ENCODE data around the gene KIF3C.
"Not testable (repeated sequence)": the region's sequence is repeated elsewhere in the genome, so short reads cannot be mapped to it uniquely, and the experiment has no call there.

The KIF3C gene

GRCh38 chr2:25982273-25982967, at the start of gene KIF3C:
Gene KIF3C, minus strand, starts transcription at chr2:25982497. Its CDS starts 580 bp downstream, at chr2:25981917.
- peak; percentile 42 for DNase-seq (ENCODE audit: low read depth)

- DNase-seq (ENCODE audit: low read depth): not testable (repeated sequence)
Observed at GRCh38 chr2:26028083-26028482, 45.8 kb upstream of the KIF3C start.

DNA sequence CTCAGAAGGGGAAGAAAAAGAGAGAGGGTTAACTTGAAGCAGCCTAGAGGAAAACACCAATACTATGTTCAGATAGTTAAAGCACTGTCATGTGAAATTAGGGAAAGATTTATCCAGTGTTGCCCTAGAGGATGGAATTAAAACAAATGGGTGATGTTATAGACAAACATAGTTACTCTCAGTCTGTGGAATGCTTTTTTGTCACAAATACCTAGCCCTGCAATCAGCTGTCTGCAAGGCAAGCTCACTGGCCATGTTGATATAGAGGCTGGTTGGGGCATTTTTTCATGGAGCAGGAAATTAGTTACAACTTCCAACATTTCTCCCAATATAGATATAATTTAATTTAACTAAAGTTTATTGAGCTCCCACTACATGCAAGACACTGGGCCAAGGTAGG, 43.2 kb upstream of the KIF3C start:
- no peak for DNase-seq (ENCODE audit: low read depth)

DNA sequence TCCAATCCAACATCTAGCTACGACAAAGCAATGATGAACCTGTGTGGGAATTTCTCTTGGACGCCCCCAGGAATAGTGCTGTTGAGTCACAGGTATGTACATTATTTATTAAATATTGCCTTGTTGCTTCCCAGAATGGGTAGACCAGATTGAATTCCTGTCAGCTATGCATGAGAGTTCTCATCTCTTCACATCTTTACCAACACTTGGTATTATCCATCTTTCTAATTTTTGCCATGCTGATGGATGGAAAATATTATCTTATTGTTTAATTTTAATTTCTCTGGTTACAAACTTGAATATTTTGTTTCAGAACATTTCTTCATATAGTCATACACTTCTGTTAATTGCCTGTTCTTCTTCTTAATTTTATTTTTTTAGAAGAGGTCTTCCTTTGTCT, 42.0 kb upstream of the KIF3C start:
- DNase-seq (ENCODE audit: low read depth): no peak

DNA sequence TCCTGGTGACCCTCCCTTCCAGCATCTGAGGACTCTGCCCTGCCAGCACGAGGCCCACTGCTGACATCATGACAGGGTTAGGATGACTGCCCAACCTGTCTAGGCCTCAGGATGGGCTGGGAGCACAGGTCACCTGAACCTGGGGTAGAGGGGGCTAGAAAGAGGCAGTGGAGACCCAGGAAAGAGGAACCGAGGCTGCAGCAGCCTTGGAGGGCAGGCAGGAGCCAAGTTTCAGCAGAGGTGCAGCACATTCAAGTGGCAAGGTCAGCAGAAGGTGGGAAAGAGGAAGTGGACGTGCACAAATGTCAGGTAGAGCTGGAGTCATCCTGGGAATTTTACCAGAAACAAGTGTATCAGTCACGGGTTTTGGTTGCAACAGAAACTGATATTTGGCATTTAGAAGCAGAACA, 37.9 kb upstream of the KIF3C start:
- no peak for DNase-seq (ENCODE audit: low read depth)

DNA sequence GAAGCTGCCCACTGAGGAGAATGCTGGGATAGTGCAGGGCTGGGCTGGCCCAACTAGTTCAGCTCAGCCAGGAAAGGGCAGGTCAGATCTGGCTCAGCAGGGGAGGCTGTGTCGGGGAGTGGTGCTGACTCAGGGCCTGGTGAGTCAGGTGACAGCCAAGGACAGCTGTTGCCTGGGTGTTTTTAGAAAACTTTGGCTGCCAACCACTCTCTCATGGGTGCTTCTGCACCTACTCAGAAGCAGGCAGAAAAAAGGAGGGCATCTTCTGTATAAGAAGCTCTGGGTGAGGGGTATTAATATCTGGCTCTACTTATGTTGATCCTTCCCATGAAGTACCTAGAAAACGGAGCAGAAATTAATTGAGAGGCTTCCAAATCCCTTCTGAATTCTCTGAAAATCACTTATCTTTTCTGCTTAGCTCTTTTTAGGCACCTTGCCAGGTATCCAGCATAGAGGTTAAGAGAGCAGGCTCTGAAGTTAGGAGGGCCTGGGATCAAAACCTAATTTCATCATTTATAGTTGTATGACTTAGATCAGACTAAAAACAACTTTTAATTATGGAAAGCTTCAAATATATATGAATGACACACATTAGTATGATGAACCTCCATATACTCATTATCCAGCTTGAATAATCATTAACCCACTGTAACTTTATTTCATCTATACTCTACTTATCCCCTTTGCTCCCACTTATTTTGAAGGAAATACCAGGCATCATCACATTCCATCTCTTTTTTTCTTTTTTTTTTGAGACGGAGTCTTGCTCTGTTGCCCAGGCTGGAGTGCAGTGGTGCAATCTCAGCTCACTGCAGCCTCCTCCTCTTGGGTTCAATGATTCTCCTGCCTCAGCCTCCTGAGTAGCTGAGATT, 36.1 kb upstream of the KIF3C start:
- DNase-seq (ENCODE audit: low read depth): no peak

GRCh38 chr2:26017464-26018183, 35.3 kb upstream of the KIF3C start:
- DNase-seq (ENCODE audit: low read depth): no peak

DNA sequence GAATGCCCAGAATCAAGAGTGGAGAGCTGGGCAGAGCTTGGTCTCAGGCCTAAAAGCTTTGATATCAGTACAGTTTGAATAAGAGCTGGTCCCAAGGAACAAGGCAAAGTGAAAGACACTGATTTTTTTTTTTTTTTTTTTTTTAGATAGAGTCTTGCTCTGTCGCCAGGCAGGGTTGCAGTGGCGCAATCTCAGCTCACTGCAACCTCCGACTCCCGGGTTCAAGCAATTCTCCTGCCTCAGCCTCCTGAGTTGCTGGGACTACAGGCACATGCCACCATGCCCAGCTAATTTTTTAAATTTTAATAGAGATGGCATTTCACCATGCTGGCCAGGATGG, 34.4 kb upstream of the KIF3C start:
- not testable (repeated sequence) for DNase-seq (ENCODE audit: low read depth)

GRCh38 chr2:26016012-26016705, 33.9 kb upstream of the KIF3C start:
- DNase-seq (ENCODE audit: low read depth): no peak

DNA sequence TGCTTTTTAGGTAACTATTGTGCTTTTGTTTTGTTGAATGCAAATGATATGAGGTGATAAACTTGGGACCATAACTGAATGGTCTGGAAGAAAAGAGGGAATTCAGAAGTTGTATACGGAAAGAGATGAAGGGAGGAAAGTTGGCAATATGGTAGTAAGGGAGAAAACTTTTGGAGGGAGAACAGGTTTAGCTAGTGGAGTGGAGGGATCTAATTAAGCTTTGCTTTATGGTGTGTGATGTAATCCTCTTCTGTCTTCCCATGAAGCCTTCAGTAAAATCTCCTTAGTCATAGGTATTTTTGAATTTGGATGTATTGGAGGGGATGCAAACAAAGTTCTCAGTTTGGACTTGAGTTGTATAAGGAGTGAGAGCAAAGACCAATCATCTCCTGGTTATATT, 31.4 kb upstream of the KIF3C start:
- no peak for DNase-seq (ENCODE audit: low read depth)

DNA sequence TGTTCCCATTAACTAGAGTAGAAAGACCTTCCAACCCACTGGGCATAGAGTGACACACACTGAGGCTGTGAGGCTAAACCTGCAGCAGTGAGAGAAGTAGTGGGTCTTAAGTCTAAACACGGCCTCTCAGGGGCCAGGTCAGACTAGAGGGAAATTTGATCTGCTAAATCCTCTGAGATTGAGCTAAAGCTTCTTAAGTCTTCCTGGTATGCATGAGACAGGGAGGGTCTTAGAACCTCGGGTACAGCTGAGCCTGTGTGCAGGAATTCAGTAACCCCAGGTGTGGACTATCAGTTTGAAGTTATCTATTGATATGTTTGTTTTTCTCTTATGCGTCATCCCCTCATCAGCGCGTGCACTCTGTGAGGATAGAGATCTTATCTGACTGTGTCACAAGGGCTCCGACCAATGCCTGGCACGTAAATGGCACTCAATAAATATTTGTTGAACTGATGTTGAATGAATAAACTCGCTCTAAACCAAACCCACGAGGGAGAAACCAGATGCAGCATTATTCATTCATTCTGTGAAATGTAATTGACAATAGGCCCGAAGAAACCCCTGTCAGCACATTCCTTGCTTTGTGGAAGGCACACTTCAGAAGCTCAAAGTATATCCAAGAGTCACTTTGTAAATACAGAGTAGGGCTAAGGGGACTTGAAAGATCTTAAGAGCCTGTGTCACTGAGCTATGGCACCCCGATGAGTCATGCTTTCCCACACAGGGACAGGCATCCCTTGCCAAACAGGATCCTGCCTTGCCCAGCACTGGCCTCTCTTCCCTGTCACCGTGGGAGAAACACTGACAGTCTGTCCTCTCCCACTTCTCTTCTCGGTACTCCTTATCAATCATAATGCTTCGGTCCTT, 29.9 kb upstream of the KIF3C start:
- DNase-seq (ENCODE audit: low read depth): no peak

DNA sequence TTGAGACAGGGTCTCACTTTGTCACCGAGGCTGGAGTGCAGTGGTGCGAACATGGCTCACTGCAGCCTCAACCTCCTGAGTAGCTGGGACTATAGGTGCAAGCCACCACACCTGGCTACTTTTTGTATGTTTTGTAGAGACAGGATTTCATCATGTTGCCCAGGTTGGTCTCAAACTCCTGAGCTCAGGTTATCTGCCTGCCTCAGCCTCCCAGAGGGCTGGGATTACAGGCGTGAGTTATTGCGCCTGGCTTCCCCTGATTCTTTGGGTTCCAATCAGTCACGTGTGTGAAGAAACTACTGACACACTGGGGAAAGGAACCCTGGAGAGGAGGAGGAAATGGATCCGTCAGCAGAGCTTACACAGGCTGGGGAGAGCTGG, 29.3 kb upstream of the KIF3C start:
- DNase-seq (ENCODE audit: low read depth): no peak

DNA sequence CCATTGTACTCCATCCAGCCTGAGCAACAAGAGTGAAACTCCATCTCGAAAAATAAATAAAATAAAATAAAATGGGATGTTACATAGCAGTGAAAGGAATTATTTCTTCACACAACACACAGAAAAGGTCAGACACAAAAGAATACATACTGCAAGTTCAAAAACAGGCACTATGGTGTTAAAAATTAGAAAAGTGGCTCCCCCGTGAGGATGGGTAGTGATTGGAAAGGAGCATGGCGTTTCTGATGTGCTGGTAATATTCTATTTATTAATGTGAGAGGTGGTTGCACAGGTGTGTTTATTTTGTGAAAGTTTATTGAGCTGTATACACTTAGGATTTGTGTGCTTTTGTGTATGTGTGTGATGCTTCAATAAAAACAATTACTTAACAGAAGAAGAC, 28.6 kb upstream of the KIF3C start:
- DNase-seq (ENCODE audit: low read depth): no peak

- no peak for DNase-seq (ENCODE audit: low read depth)
Observed at GRCh38 chr2:26009567-26009963, 27.3 kb upstream of the KIF3C start.

DNA sequence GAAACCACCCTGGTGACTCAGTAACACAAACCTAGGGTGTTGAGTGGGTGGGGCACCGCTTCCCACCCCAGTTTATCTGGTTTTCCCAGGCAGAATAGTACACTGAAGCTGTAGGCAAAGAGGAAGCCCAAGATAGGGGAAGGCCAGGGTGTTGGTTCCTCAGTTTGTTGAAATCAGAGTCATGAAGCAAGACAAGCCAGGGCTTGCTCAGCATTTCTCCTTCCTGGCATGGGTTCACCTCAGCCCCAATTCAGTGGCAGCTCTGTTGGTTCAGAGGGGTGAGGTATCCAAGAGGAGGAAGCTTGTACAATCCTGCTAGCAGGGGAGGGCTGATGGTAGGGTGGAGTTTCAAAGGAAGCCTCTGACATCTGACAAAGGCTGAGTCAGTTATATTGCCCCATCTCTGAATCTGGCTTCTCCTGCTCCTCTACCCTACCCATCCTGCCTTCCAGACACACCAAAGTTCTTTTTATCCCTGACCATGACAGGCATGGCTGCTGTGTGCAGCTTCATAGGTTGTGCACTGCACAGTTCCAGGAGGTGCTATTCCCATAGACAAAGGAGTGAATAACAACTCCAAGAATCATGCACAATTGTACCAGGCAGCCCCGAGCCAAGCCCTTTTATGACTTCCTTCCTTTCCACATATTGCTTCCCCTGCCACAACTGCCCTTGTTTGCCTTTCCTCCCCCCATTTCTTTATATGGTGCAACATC, 26.7 kb upstream of the KIF3C start:
- no peak for DNase-seq (ENCODE audit: low read depth)

DNA sequence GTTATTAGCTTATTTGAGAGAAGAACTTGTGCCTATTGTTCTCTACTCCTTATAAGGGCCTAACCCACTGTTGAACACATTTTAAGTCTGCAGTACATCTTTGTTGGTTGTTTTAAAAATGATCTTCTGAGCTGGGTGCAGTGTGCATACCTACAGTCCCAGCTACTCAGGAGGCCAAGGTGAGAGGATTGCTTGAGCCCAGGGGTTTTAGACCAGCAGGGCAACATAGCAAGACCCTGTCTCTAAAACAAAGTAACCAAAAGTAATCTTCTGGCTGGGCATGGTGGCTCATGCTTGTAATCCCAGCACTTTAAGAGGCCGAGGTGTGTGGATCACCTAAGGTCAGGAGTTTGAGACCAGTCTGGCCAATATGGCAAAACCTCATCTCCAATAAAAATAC, 25.8 kb upstream of the KIF3C start:
- no peak for DNase-seq (ENCODE audit: low read depth)

DNA sequence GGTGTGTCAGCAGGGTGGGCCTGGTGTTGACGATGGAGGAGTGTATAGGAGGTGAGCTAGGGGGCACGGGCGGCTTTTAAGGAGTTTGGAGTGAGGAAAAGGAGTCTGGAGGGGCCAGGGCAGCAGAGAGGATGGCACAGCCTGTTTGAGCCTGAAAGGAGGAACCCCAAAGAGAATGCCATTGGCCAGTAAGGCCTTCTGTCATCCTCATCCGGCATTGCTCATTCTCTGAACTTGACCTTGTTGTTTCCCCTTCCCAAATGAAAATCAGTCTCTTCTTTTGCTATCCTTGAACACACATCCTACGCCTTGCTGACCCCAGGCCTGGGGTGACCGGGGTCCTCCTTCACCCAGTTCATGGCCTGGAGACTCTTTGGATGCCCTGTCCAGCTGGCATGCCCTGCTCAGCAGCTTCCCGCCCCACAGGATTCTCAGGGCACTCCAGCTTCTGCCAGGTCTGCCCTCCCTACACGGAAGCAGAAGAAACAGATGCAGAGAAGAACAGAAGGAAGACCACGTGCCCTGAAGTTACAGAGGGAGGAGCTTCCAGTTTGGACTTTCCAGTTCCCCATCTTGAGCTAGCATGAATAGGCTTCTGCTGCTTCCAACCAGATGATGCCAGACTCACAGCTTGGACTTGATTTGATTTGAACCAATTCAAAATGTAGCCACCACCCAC, 20.5 kb upstream of the KIF3C start:
- DNase-seq (ENCODE audit: low read depth): no peak

GRCh38 chr2:26001743-26002351, 19.6 kb upstream of the KIF3C start:
- DNase-seq (ENCODE audit: low read depth): no peak

GRCh38 chr2:26000561-26001082, 18.3 kb upstream of the KIF3C start:
- DNase-seq (ENCODE audit: low read depth): no peak

Data from activated gamma-delta T cell treated with anti-CD3 and anti-CD28 coated beads, Interleukin-2, amount 50 U/mL, for 16 hours (primary cell).